ENCODE data around the gene ZIC2. TPM values are rescaled to one million over a fixed set of nuclear protein-coding genes. Genes with fewer than 3 reads are reported as not detected.
"Not testable (repeated sequence)": the region's sequence is repeated elsewhere in the genome, so short reads cannot be mapped to it uniquely, and the experiment has no call there.

The ZIC2 gene
- total RNA-seq (2014; rRNA removed): not detected in 2 replicates
- not detected for polyA plus RNA-seq (2012)

- DNase-seq (ENCODE audit: low read depth): no peak
These were observed at the start of gene ZIC2 for GRCh38 chr13:99981735-99982035. TSS of gene ZIC2 (plus strand) at chr13:99981784. CDS start at chr13:99982065, 281 bp downstream.

- DNase-seq (ENCODE audit: low read depth): no peak
These were observed 48.7 kb upstream of the ZIC2 start for GRCh38 chr13:99932912-99933311.

- DNase-seq (ENCODE audit: low read depth): no peak
These were observed 45.8 kb upstream of the ZIC2 start for GRCh38 chr13:99935772-99936171.

GRCh38 chr13:99938635-99939034, 42.9 kb upstream of the ZIC2 start:
- no peak for DNase-seq (ENCODE audit: low read depth)

GRCh38 chr13:99941086-99941485, 40.5 kb upstream of the ZIC2 start:
- DNase-seq (ENCODE audit: low read depth): no peak

- DNase-seq (ENCODE audit: low read depth): no peak
These were observed 39.7 kb upstream of the ZIC2 start for GRCh38 chr13:99941911-99942310.

GRCh38 chr13:99944102-99944501, 37.5 kb upstream of the ZIC2 start:
- no peak for DNase-seq (ENCODE audit: low read depth)

GRCh38 chr13:99944606-99945005, 37.0 kb upstream of the ZIC2 start:
- no peak for DNase-seq (ENCODE audit: low read depth)

- not testable (repeated sequence) for DNase-seq (ENCODE audit: low read depth)
These were observed 36.1 kb upstream of the ZIC2 start for GRCh38 chr13:99945515-99945914.

GRCh38 chr13:99947666-99948065, 33.9 kb upstream of the ZIC2 start:
- DNase-seq (ENCODE audit: low read depth): no peak

GRCh38 chr13:99948411-99948810, 33.2 kb upstream of the ZIC2 start:
- DNase-seq (ENCODE audit: low read depth): no peak

GRCh38 chr13:99948907-99949678, 32.5 kb upstream of the ZIC2 start:
- no peak for DNase-seq (ENCODE audit: low read depth)

GRCh38 chr13:99949679-99950413, 31.7 kb upstream of the ZIC2 start:
- DNase-seq (ENCODE audit: low read depth): no peak

- DNase-seq (ENCODE audit: low read depth): not testable (repeated sequence)
These were observed 29.9 kb upstream of the ZIC2 start for GRCh38 chr13:99951666-99952065.

- DNase-seq (ENCODE audit: low read depth): no peak
These were observed 28.3 kb upstream of the ZIC2 start for GRCh38 chr13:99953138-99953755.

- DNase-seq (ENCODE audit: low read depth): no peak
These were observed 26.4 kb upstream of the ZIC2 start for GRCh38 chr13:99955107-99955746.

GRCh38 chr13:99955747-99956472, 25.7 kb upstream of the ZIC2 start:
- DNase-seq (ENCODE audit: low read depth): no peak

GRCh38 chr13:99956473-99957349, 24.9 kb upstream of the ZIC2 start:
- no peak for DNase-seq (ENCODE audit: low read depth)

- no peak for DNase-seq (ENCODE audit: low read depth)
These were observed 23.0 kb upstream of the ZIC2 start for GRCh38 chr13:99958406-99959126.

GRCh38 chr13:99959127-99959539, 22.5 kb upstream of the ZIC2 start:
- no peak for DNase-seq (ENCODE audit: low read depth)

Measured in LHCN-M2 (cell line).